Upper lobe of right lung (tissue), 1 donor: ENCODE results near the gene HDHD5. TPM values are rescaled to one million over a fixed set of nuclear protein-coding genes. Genes with fewer than 3 reads are reported as not detected.

Source experiments
- ATAC-seq: fragments of 200-7000 bp; cut with Tn5 transposase; one replicate; pipeline ENCODE4 v1.9.1; 2020; ENCODE audit warnings: mild to moderate bottlenecking, moderate library complexity
- DNase-seq: peaks from one replicate; pipeline ENCODE4 v3.0.0-alpha.2; 2020
- H3K27ac ChIP-seq: fragments of 200-600 bp; one replicate; pipeline ENCODE4 v1.8.0; 2022
- H3K27me3 ChIP-seq: fragments of 200-600 bp; one replicate; pipeline ENCODE4 v1.8.0; 2022; ENCODE audit warnings: mild to moderate bottlenecking
- H3K36me3 ChIP-seq: fragments of 200-600 bp; one replicate; pipeline ENCODE4 v1.8.0; 2022
- H3K4me1 ChIP-seq: fragments of 200-600 bp; one replicate; pipeline ENCODE4 v1.8.0; 2022
- H3K4me3 ChIP-seq: fragments of 200-600 bp; one replicate; pipeline ENCODE4 v1.8.0; 2022; ENCODE audit warnings: mild to moderate bottlenecking
- H3K9me3 ChIP-seq: fragments of 200-600 bp; one replicate; pipeline ENCODE4 v1.8.0; 2022
- CTCF ChIP-seq: fragments of 200-600 bp; IDR thresholded peaks from one replicate; pipeline ENCODE4 v1.8.0; 2022; ENCODE audit warnings: antibody characterized with exemption
- intact Hi-C: fragments of 100-400 bp; cut with DNase I; formaldehyde crosslinking; loops from one replicate; pipeline ENCODE4 v1.11.0; 2022
- total RNA-seq: library from RNA; stranded (reverse); fragmentation: NEBNext Ultra II Directional; extraction: Animal tissue kit (Norgen Biotek cat#: 25700); gene quantifications from one replicate; pipeline ENCODE4 v1.2.1, GENCODE V29; 2021
- donor health status: DM: no; HTN: yes; CAD: no; lungs with severe emphysema.

HDHD5 gene
- total RNA-seq, 1 donor from 2014 or later: 22.7 TPM

DNA sequence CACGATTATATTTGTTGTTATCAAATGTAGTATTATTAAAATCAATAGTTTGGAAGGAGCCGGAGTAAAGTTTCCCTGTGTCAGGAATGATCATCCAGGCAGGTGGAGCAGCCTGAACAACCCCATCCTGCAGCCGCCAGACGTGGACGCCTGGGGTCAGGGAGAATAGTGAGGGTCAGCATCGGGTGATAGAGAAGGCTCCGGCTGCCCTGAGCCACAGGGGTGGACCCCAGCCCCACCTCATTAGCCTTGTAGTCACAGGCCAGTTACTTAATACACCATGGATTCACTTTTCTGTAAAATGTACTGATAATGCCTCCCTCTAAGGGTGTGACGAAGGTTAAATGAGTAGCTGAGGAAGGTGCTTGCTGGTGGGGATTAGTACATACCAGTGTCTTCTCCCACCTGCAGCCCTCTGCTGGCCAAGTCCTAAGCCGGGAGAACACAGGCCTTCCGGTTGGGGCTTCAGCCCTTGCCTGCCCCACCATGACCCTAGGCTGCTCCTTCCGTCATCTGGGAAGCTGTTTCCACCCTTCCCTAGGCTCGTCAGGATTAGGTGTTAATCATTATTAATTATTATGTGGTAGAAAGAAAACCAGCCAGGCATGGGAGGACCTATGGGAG is 52.8 kb downstream of the HDHD5 start:
- no peak overlapping the region for H3K4me3 ChIP-seq
- no peak for TF ChIP-seq CTCF
- intact Hi-C loops: no loop called here
- no peaks in the 10 kb centered on the region for H3K27me3 ChIP-seq
- ATAC-seq (peak; percentile 18), DNase-seq (peak; percentile 31)
- peaks cover 80% of the 10 kb centered on the region for H3K36me3 ChIP-seq
- no peaks in the 10 kb centered on the region for H3K9me3 ChIP-seq
- peak overlapping the region; percentile 55 for H3K27ac ChIP-seq
- H3K4me1 ChIP-seq: peaks cover 9% of the 10 kb centered on the region

GRCh38 chr22:17105143-17106129 is 53.6 kb downstream of the HDHD5 start:
- H3K4me3 ChIP-seq: no peak overlapping the region
- peaks cover 88% of the 10 kb centered on the region for H3K36me3 ChIP-seq
- no peak for TF ChIP-seq CTCF
- DNase-seq: peak; percentile 41
- H3K27ac ChIP-seq: no peak overlapping the region
- intact Hi-C loops: no loop called here
- no peaks in the 10 kb centered on the region for H3K27me3 ChIP-seq
- peaks cover 14% of the 10 kb centered on the region for H3K4me1 ChIP-seq
- ATAC-seq: no peak
- H3K9me3 ChIP-seq: no peaks in the 10 kb centered on the region

GRCh38 chr22:17104336-17104935 is 54.6 kb downstream of the HDHD5 start:
- ATAC-seq: no peak
- Histone ChIP-seq H3K4me3 (no peak overlapping the region), H3K9me3 (no peaks in the 10 kb centered on the region), H3K4me1 (peaks cover 19% of the 10 kb centered on the region), H3K27ac (no peak overlapping the region), H3K36me3 (peaks cover 88% of the 10 kb centered on the region), H3K27me3 (no peaks in the 10 kb centered on the region)
- DNase-seq: peak; percentile 48
- TF ChIP-seq CTCF: no peak
- intact Hi-C loops: no loop called here

- peak; percentile 17 for DNase-seq
These were observed 55.7 kb downstream of the HDHD5 start for GRCh38 chr22:17103351-17103750.

GRCh38 chr22:17102297-17102667 is 56.8 kb downstream of the HDHD5 start:
- Histone ChIP-seq H3K36me3 (peaks cover 87% of the 10 kb centered on the region), H3K27me3 (no peaks in the 10 kb centered on the region), H3K9me3 (no peaks in the 10 kb centered on the region), H3K27ac (no peak overlapping the region), H3K4me3 (no peak overlapping the region), H3K4me1 (peaks cover 20% of the 10 kb centered on the region)
- intact Hi-C loops: no loop called here
- TF ChIP-seq CTCF: no peak
- DNase-seq (no peak), ATAC-seq (peak; percentile 6)

More at GRCh38 chr22:17103351-17103750, 55.7 kb downstream of the HDHD5 start:
- H3K27ac ChIP-seq: no peak overlapping the region
- H3K36me3 ChIP-seq: peaks cover 88% of the 10 kb centered on the region
- ATAC-seq: no peak
- TF ChIP-seq CTCF: no peak
- no peak overlapping the region for H3K4me3 ChIP-seq
- H3K4me1 ChIP-seq: peaks cover 23% of the 10 kb centered on the region
- H3K27me3 ChIP-seq: no peaks in the 10 kb centered on the region
- intact Hi-C loops: no loop called here
- H3K9me3 ChIP-seq: no peaks in the 10 kb centered on the region
